Astrocyte of the spinal cord (primary cell): Measurements from ENCODE around the gene USH1C.

Experiments
- DNase-seq: peaks from one replicate; pipeline ENCODE4 v3.0.0; 2011; ENCODE audit warnings: low read depth, low spot score
- H3K4me3 ChIP-seq: 2 replicates; pipeline ENCODE4 v1.5.1; 2011; ENCODE audit warnings: low read depth, mild to moderate bottlenecking, low read length, moderate library complexity
- in situ Hi-C: cut with HindIII; loops from 2 replicates; pipeline ENCODE4 v1.10.0; 2017; ENCODE audit warnings: low sequenced_read_pairs
- TF ChIP-seq, protein P1 (sequence below): IDR thresholded peaks from 2 replicates; pipeline ENCODE4 v1.5.1; 2012; ENCODE audit warnings: low read depth, mild to moderate bottlenecking, low read length, inconsistent platforms

Gene USH1C

GRCh38 chr11:17486646-17487045 lies 57.6 kb downstream of the USH1C start:
- no peak for DNase-seq
- no peak overlapping the region for H3K4me3 ChIP-seq
- TF ChIP-seq, protein P1, sequence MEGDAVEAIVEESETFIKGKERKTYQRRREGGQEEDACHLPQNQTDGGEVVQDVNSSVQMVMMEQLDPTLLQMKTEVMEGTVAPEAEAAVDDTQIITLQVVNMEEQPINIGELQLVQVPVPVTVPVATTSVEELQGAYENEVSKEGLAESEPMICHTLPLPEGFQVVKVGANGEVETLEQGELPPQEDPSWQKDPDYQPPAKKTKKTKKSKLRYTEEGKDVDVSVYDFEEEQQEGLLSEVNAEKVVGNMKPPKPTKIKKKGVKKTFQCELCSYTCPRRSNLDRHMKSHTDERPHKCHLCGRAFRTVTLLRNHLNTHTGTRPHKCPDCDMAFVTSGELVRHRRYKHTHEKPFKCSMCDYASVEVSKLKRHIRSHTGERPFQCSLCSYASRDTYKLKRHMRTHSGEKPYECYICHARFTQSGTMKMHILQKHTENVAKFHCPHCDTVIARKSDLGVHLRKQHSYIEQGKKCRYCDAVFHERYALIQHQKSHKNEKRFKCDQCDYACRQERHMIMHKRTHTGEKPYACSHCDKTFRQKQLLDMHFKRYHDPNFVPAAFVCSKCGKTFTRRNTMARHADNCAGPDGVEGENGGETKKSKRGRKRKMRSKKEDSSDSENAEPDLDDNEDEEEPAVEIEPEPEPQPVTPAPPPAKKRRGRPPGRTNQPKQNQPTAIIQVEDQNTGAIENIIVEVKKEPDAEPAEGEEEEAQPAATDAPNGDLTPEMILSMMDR, result no peak
- in situ Hi-C loops, result no loop called here

- in situ Hi-C loops, result no loop called here
- TF ChIP-seq, protein P1, result no peak
- no peak for DNase-seq
- no peak overlapping the region for H3K4me3 ChIP-seq
Measured at GRCh38 chr11:17483505-17483904, 60.7 kb downstream of the USH1C start.

DNA sequence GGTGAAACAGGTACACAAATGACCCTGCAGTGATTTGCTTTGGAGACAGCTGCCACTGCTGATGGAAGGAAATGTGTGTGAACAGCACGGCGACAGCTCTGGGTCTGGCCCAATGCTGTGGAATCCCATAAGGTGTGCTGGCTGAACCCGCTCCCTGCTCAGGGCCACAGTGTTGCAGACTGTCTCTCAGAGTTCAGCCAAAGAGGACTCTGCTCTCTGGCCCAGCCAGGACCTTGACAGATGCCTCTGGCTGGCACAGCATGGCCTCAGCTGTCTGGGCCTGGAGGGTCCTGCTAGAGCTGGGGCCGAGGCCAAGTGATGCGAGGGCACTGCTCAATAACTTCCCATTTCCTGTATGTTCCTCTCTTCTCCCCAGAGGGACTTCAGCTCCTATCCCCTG lies 62.3 kb downstream of the USH1C start:
- in situ Hi-C loops, result no loop called here
- no peak overlapping the region for H3K4me3 ChIP-seq
- no peak for DNase-seq
- TF ChIP-seq, protein P1, result no peak

GRCh38 chr11:17479284-17480214 lies 64.7 kb downstream of the USH1C start:
- in situ Hi-C loops, result no loop called here
- peak; percentile 10 for DNase-seq
- TF ChIP-seq, protein P1, result no peak
- no peak overlapping the region for H3K4me3 ChIP-seq

DNA sequence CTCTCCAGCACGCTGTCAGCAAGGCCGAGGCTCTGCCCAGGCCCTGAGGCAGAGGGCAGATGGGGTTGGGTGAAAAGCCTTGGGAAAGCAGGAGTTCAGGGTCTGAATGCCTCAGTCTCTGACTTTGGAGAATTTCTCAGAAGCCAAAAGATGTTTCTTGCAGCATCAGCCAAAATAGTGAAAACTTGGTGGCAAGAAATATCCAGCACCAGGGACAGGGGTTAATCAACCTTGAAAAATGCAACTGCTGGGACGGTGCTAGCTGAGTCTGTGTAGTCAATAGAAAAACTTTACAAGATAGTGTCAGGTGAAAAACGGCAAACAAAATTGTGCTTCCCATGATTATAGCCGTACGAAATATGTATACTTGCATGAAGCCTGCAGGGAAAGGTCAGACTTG lies 66.1 kb downstream of the USH1C start:
- in situ Hi-C loops, result no loop called here
- no peak overlapping the region for H3K4me3 ChIP-seq
- TF ChIP-seq, protein P1, result no peak
- DNase-seq, result no peak

GRCh38 chr11:17477361-17477760 lies 66.9 kb downstream of the USH1C start:
- H3K4me3 ChIP-seq, result no peak overlapping the region
- no peak for DNase-seq
- TF ChIP-seq, protein P1, result no peak
- in situ Hi-C loops, result no loop called here
